NCI-H1436 treated with DMSO at 0.1 percent for 48 hours (cell line): Measurements from ENCODE around the gene FAM200C.

Experiments
- DNase-seq: peaks from one replicate; lab custom pipeline; 2025; lab: John Stamatoyannopoulos, UW

The FAM200C gene

DNA sequence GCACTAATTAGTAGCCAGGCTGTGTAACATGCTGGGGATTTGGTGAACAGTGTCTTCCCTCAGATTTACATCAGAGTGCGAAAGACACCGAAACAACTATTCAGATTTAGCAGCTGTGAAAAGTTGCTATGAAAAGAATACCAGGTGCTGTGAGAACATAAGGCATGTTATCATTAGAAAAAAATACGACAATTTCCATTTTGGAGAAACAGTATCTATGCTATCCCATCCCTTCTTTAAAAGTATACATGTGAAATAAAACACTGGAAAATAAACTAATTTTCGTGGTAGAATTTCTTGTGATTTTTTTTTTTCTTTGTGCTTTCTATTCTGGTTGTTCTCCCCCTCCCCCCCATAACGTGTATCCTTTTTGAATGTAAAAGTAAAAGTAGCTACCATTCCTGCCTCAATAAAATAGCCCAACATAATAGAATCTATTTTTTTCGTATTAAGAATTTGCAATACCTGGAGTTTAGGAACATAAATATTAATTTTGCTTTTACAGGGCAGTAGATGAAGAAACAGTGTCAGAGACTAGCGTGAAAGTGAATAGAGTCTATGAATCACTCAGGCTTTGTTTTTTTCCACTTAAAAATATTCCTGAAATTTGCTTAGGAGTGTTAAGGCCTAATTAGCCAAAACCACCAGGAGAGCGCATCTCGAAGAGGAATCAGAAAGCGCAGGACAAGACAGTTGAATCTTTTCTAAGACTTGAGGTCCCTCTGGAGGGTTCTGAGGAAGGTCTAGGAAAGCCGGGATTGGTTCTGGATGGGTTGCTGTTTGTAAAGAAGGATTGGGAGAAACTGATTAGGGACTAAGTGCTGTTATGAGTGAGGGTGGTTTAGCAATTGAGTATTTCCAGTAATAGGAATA is 19.8 kb upstream of the FAM200C start:
- DNase-seq: no peak

GRCh38 chr5:160418561-160419457 is 19.0 kb upstream of the FAM200C start, which contains the start of gene SLU7:
TSS of gene SLU7 (minus strand) at chr5:160419081. CDS start at chr5:160415294, 3,787 bp downstream.
- peak; percentile 79 for DNase-seq

- no peak for DNase-seq
Measured at GRCh38 chr5:160398806-160399205, 1.0 kb downstream of the FAM200C start.

DNA sequence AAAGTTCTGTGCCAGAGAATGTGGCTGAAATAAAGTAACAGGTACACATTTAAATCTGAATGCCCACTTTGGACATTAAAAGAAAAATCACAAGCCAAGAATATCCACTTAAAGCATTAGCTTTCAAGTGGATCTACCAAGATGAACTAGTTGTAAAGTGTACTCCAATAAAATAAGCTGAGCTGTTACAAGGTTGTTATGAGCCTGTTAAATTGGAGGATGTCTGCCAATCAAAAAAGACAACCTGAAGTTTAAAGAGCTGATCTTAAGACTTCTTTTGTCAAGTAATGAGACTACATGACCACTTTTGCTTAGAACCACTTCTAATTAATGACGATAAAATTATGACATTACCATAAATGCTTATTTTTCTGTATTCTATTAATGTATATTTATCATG is 2.4 kb downstream of the FAM200C start:
- DNase-seq: no peak

GRCh38 chr5:160395111-160395510 is 4.7 kb downstream of the FAM200C start:
- DNase-seq: no peak

DNA sequence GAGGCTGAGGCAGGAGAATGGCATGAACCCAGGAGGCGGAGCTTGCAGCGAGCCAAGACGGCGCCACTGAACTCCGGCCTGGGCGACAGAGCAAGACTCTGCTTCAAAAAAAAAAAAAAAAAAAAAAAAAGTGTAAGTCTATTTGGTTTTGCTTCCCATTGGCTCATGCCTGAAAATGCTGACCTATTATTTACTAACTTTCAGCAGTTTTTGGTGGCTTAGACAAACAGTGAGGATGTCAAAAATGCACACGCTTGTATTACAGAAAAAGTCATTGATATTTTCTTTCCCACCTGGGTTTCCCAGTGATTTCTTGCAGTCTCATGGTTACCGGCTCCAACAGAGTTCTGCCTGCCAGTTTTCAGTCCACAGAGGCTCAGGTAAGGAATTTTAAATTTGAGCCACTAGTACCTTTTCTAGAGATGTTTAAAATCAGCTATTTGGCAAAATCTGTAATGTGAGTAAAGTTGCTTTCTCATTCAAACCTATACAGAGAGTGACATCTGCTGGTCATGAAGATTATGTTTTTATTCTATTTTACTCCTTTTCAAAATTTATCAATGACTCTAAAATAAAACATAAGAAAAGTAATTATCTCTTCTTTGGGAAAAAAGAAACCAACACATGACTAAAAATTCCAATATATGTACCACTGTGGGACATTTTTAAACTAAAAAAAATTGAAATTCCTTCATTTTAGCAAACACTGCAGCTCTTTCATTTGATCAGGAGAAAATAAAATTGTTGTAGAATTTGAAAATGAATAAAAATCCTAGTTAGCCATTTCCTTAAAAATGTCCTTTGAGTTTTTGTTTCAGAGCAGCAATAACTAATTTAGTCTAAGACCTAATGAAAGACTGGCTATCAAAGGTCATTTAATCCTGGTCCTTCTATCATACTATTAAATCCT is 8.8 kb downstream of the FAM200C start:
- DNase-seq: no peak

GRCh38 chr5:160387445-160387844 is 12.4 kb downstream of the FAM200C start:
- DNase-seq: no peak

- DNase-seq: no peak
Measured at GRCh38 chr5:160385496-160385895, 14.4 kb downstream of the FAM200C start.

GRCh38 chr5:160384681-160385080 is 15.2 kb downstream of the FAM200C start:
- no peak for DNase-seq

- DNase-seq: peak; percentile 44
Measured at GRCh38 chr5:160382346-160382745, 17.5 kb downstream of the FAM200C start.

DNA sequence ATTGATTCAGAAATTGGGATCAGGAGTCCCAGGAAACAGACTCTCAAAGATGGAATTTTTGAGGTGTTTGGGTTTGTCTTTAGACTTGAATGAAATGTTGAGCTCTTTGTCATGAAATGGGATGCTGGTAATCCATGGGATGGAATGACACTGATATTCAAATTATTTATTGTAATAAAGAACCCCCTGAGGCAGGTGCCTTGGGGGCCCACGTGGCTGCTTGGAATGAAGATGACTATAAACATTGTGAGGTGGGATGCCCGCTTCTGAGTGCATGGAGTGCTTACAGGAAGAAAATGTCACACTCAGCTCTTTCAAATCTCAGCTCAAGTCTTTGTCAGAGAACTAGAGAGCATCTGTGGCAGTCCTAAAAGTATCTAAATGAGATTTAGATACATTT is 19.8 kb downstream of the FAM200C start:
- no peak for DNase-seq

DNA sequence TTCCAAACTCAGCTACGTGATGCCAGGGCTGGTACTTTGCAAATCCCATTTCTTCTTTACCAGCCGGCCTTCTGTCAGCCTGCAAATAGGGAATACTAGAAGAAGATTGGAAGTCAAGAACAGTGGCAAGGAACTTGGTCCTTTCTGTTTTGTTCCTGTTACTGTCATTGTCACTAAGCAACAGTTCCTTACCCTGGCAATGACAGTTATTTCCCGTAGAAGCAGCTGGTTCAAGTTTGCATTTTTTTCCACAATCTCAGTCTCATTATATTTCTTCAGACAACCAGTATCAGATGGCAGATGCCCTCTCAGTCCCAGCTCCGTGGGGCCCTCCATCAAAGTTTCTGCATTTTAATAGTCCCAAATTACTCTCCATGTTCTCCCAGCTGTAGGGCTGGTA is 20.3 kb downstream of the FAM200C start:
- no peak for DNase-seq

- DNase-seq: no peak
Measured at GRCh38 chr5:160378330-160378729, 21.5 kb downstream of the FAM200C start.

DNA sequence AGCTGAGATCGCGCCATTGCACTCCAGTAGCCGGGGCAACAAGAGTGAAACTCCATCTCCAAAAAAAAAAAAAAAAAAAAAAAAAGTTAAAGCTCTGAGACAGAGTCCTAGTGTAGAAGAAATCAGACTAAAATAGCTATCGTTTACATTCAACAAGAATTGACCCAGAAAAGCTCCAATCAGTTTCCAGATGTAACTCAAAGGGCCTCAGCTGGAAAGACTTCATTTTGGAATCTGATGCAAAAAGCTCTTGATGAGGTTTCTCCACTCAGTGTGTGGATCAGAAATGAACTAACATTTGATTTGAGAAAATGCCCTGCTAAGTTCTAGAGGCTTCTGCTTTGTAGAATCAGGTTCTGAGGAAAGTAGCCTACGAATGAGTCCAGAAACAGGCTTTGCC is 22.2 kb downstream of the FAM200C start:
- DNase-seq: no peak

DNA sequence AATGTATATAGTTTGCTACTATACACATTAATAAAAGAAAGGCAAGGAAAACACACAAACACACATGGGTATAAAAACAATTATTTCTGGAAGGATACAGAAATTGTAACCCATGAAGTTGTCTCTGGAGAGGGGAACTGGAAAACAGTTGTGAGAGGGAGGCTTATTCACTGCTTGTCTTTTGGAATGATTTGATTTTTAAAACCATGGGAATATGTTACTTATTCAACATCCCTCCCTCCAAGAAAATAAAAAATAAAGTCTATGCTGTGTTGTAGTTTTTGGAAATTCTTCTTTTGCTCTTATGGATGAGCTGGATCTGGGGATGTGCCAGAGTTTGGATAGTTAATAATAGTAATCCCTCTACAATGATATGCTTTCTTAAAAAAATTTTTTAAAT is 23.4 kb downstream of the FAM200C start:
- DNase-seq: no peak

DNA sequence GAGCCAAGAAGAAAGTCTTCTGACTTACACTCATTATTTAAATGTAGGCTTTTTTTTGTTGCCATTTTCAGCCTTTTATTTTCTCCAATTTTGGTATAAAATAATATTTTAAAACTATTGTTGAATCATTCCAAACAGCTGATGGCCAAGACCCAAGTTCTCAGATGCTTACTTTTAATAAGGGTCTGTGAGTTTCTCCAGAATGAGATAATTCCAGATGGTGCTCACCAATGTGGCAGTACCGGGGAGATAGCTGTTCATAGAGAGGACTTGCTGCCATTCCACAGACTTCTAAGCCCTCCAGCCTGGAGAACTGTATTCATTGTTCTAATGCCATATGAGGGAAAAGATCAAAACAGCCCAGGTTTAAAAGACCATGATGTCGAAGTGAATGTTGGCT is 24.2 kb downstream of the FAM200C start:
- DNase-seq: no peak

- DNase-seq: no peak
Measured at GRCh38 chr5:160375166-160375565, 24.7 kb downstream of the FAM200C start.

- no peak for DNase-seq
Measured at GRCh38 chr5:160371294-160371693, 28.6 kb downstream of the FAM200C start.

DNA sequence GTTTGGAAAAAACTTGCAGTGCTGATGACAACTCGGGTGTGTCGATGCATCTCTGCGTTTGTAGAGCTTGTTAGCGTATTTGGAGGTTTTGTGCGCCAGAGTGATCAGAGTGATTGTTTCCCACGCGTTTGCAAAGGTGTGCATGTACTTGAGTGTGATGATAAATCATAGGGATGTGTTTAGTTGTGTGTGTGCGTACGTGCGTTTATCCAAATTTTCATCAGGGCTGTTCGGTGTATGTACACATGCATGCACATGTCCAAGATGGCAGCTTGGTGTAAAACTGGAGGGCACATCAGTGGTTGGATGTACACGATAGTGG is 29.2 kb downstream of the FAM200C start:
- DNase-seq: no peak

GRCh38 chr5:160369990-160370712 is 29.7 kb downstream of the FAM200C start, which contains the start of gene C1QTNF2:
TSS of gene C1QTNF2 (minus strand) at chr5:160370626. CDS start at chr5:160355011, 15,615 bp downstream.
- DNase-seq: no peak

- no peak for DNase-seq
Measured at GRCh38 chr5:160367885-160368284, 32.0 kb downstream of the FAM200C start.
